ENCODE results near the gene CSNK1G2.
A peak's percentile ranks its signal among the peaks of the same experiment; 100 is the strongest.

CSNK1G2 gene

GRCh38 chr19:1997353-1998233, 56.6 kb downstream of the CSNK1G2 start:
- TF ChIP-seq LEF1 (IDR thresholded peaks at IDR 0.05; ENCODE audit: borderline replicate concordance), result no peak
- TF ChIP-seq TARDBP (IDR thresholded peaks at IDR 0.05), result peak; percentile 88
- no peak for TF ChIP-seq HDGF (IDR thresholded peaks at IDR 0.05; ENCODE audit: borderline replicate concordance)
- DNase-seq (ENCODE audit: extremely low spot score), result no peak
- CTCF ChIA-PET, result no interaction called here
- POLR2A ChIA-PET, result no interaction called here

GRCh38 chr19:1998712-1999708, 58.0 kb downstream of the CSNK1G2 start:
- CTCF ChIA-PET, result no interaction called here
- TF ChIP-seq ELF4 (IDR thresholded peaks at IDR 0.05) (no peak), FOXA1 (IDR thresholded peaks at IDR 0.05) (no peak), CTBP1 (IDR thresholded peaks at IDR 0.05; ENCODE audit: borderline replicate concordance) (no peak), LEF1 (IDR thresholded peaks at IDR 0.05; ENCODE audit: borderline replicate concordance) (no peak), FOXM1 (IDR thresholded peaks at IDR 0.05; ENCODE audit: borderline replicate concordance) (no peak), SP1 (IDR thresholded peaks at IDR 0.05) (no peak), BHLHE40 (IDR thresholded peaks at IDR 0.05; ENCODE audit: borderline replicate concordance) (no peak), ARNT (IDR thresholded peaks at IDR 0.05) (no peak), ZNF384 (IDR thresholded peaks at IDR 0.05) (no peak), L3MBTL2 (conservative IDR thresholded peaks at IDR 0.05) (no peak), SUZ12 (IDR thresholded peaks at IDR 0.05) (no peak), FOXK2 (IDR thresholded peaks at IDR 0.05) (no peak), NFRKB (IDR thresholded peaks at IDR 0.05) (no peak), TARDBP (IDR thresholded peaks at IDR 0.05) (no peak), HDGF (IDR thresholded peaks at IDR 0.05; ENCODE audit: borderline replicate concordance) (no peak)
- POLR2A ChIA-PET, result no interaction called here
- no peak for DNase-seq (ENCODE audit: extremely low spot score)

GRCh38 chr19:1999856-2000515, 59.0 kb downstream of the CSNK1G2 start:
- TF ChIP-seq ARNT (IDR thresholded peaks at IDR 0.05), result no peak
- no peak for TF ChIP-seq TARDBP (IDR thresholded peaks at IDR 0.05)
- no peak for TF ChIP-seq FOXM1 (IDR thresholded peaks at IDR 0.05; ENCODE audit: borderline replicate concordance)
- TF ChIP-seq HDGF (IDR thresholded peaks at IDR 0.05; ENCODE audit: borderline replicate concordance), result no peak
- TF ChIP-seq LEF1 (IDR thresholded peaks at IDR 0.05; ENCODE audit: borderline replicate concordance), result no peak
- no peak for DNase-seq (ENCODE audit: extremely low spot score)
- POLR2A ChIA-PET, result no interaction called here
- CTCF ChIA-PET, result no interaction called here

GRCh38 chr19:2003874-2004273, 62.9 kb downstream of the CSNK1G2 start:
- ChIA-PET CTCF (no interaction called here), POLR2A (no interaction called here)
- no peak for DNase-seq (ENCODE audit: extremely low spot score)
- TF ChIP-seq CTBP1 (IDR thresholded peaks at IDR 0.05; ENCODE audit: borderline replicate concordance) (no peak), FOXM1 (IDR thresholded peaks at IDR 0.05; ENCODE audit: borderline replicate concordance) (no peak), TARDBP (IDR thresholded peaks at IDR 0.05) (no peak), SUZ12 (IDR thresholded peaks at IDR 0.05) (no peak), ELF4 (IDR thresholded peaks at IDR 0.05) (no peak), ZNF384 (IDR thresholded peaks at IDR 0.05) (no peak)

DNA sequence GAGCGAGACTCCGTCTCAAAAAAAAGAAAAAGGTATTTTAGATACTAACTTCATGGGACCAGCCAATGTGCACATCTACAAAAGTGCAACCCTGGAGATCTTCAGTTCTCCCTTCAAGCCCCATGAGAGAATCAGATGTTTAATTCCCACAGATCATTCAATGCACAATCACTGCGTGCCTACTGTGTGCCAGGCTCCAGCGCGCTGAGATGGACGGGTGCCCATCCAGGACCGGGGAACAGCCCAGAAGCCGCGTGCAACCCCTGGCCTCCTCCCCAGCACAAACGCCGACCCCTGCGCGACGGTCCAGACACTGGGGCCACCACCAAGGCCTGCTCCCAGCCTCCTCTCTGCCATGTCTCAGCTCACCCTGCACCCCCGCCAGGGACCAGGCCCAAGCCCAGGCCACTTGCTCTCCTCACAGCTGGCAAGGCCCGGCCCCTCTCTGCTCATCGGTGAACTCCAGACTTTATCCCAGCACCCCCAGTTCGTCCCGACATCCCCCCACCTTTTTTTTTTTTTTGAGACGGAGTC, 69.2 kb downstream of the CSNK1G2 start:
- POLR2A ChIA-PET, result no interaction called here
- no peak for DNase-seq (ENCODE audit: extremely low spot score)
- CTCF ChIA-PET, result interaction anchor here (1.0 kb wide), 1 partner anchor 184 kb away, joined by 3 read pairs; no protein-coding TSS in a partner anchor
- no peak for TF ChIP-seq CTBP1 (IDR thresholded peaks at IDR 0.05; ENCODE audit: borderline replicate concordance)
- TF ChIP-seq, protein P1, sequence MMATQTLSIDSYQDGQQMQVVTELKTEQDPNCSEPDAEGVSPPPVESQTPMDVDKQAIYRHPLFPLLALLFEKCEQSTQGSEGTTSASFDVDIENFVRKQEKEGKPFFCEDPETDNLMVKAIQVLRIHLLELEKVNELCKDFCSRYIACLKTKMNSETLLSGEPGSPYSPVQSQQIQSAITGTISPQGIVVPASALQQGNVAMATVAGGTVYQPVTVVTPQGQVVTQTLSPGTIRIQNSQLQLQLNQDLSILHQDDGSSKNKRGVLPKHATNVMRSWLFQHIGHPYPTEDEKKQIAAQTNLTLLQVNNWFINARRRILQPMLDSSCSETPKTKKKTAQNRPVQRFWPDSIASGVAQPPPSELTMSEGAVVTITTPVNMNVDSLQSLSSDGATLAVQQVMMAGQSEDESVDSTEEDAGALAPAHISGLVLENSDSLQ (IDR thresholded peaks at IDR 0.05), result no peak
- no peak for TF ChIP-seq LEF1 (IDR thresholded peaks at IDR 0.05; ENCODE audit: borderline replicate concordance)
- no peak for TF ChIP-seq ZNF384 (IDR thresholded peaks at IDR 0.05)
- no peak for TF ChIP-seq SUZ12 (IDR thresholded peaks at IDR 0.05)
- TF ChIP-seq TARDBP (IDR thresholded peaks at IDR 0.05), result no peak
- TF ChIP-seq ELF4 (IDR thresholded peaks at IDR 0.05), result no peak
- no peak for TF ChIP-seq HDGF (IDR thresholded peaks at IDR 0.05; ENCODE audit: borderline replicate concordance)
- no peak for TF ChIP-seq NFRKB (IDR thresholded peaks at IDR 0.05)
- TF ChIP-seq BHLHE40 (IDR thresholded peaks at IDR 0.05; ENCODE audit: borderline replicate concordance), result no peak
- TF ChIP-seq FOXK2 (IDR thresholded peaks at IDR 0.05), result no peak
- TF ChIP-seq FOXM1 (IDR thresholded peaks at IDR 0.05; ENCODE audit: borderline replicate concordance), result no peak
- no peak for TF ChIP-seq ARNT (IDR thresholded peaks at IDR 0.05)
- no peak for TF ChIP-seq SP1 (IDR thresholded peaks at IDR 0.05)
- TF ChIP-seq FOXA1 (IDR thresholded peaks at IDR 0.05), result no peak
- TF ChIP-seq L3MBTL2 (conservative IDR thresholded peaks at IDR 0.05), result no peak

GRCh38 chr19:2011169-2011568, 70.2 kb downstream of the CSNK1G2 start:
- TF ChIP-seq NFRKB (IDR thresholded peaks at IDR 0.05) (no peak), SP1 (IDR thresholded peaks at IDR 0.05) (no peak), L3MBTL2 (conservative IDR thresholded peaks at IDR 0.05) (no peak), CTBP1 (IDR thresholded peaks at IDR 0.05; ENCODE audit: borderline replicate concordance) (no peak), FOXM1 (IDR thresholded peaks at IDR 0.05; ENCODE audit: borderline replicate concordance) (no peak), BHLHE40 (IDR thresholded peaks at IDR 0.05; ENCODE audit: borderline replicate concordance) (no peak), FOXK2 (IDR thresholded peaks at IDR 0.05) (no peak), ARNT (IDR thresholded peaks at IDR 0.05) (no peak), HDGF (IDR thresholded peaks at IDR 0.05; ENCODE audit: borderline replicate concordance) (no peak), SUZ12 (IDR thresholded peaks at IDR 0.05) (no peak), FOXA1 (IDR thresholded peaks at IDR 0.05) (no peak), ZNF384 (IDR thresholded peaks at IDR 0.05) (no peak), TARDBP (IDR thresholded peaks at IDR 0.05) (no peak), ELF4 (IDR thresholded peaks at IDR 0.05) (no peak), LEF1 (IDR thresholded peaks at IDR 0.05; ENCODE audit: borderline replicate concordance) (no peak)
- TF ChIP-seq, protein P1 (IDR thresholded peaks at IDR 0.05), result no peak
- no peak for DNase-seq (ENCODE audit: extremely low spot score)
- CTCF ChIA-PET, result no interaction called here
- POLR2A ChIA-PET, result no interaction called here
